Keratinocyte (primary cell): ENCODE data around the gene ZBTB4. TPM values are rescaled to one million over a fixed set of nuclear protein-coding genes. Genes with fewer than 3 reads are reported as not detected.

Experiments used
- DNase-seq: peaks from one replicate; pipeline ENCODE4 v3.0.0-alpha.2; 2011; ENCODE audit warnings: low read depth, missing footprints, low spot score
- FAIRE-seq: peaks from 2 replicates; lab custom pipeline; 2011; peaks lifted over from hg19 to GRCh38; lab: Jason Lieb, UNC
- H2AFZ ChIP-seq: 2 replicates; pipeline ENCODE4 v1.6.0; 2012; ENCODE audit warnings: low read length, control low read depth, inconsistent platforms; ENCODE audit not compliant: control insufficient read depth
- H3K27ac ChIP-seq: 2 replicates; pipeline ENCODE4 v1.5.1; 2011; ENCODE audit warnings: low read length; ENCODE audit not compliant: control insufficient read depth, insufficient read depth
- H3K27me3 ChIP-seq: 3 replicates; pipeline ENCODE4 v1.6.0; 2011; ENCODE audit warnings: low read length; ENCODE audit not compliant: control insufficient read depth, insufficient read depth; ENCODE audit errors: extremely low read depth
- H3K36me3 ChIP-seq, 2 experiments: 2 replicates in 1 of 2; 3 replicates in 1 of 2; pipeline ENCODE4 v1.5.1; 2011; ENCODE audit warnings: low read length in 2 of 2, mild to moderate bottlenecking in 1 of 2; ENCODE audit not compliant: control insufficient read depth in 2 of 2, insufficient read depth in 2 of 2; ENCODE audit errors: extremely low read depth in 1 of 2
- H3K4me1 ChIP-seq: 3 replicates; pipeline ENCODE4 v1.5.1; 2011; ENCODE audit warnings: low read length; ENCODE audit not compliant: control insufficient read depth, insufficient read depth; ENCODE audit errors: extremely low read depth
- H3K4me2 ChIP-seq: 3 replicates; pipeline ENCODE4 v1.6.0; 2011; ENCODE audit warnings: low read depth, low read length; ENCODE audit not compliant: control insufficient read depth, insufficient read depth; ENCODE audit errors: extremely low read depth
- H3K4me3 ChIP-seq, 3 experiments: fragments of 200-600 bp in 1 of 3; sonication (generic) in 1 of 3; 2 replicates in 2 of 3; 3 replicates in 1 of 3; pipeline ENCODE4 v1.5.1; 2011 to 2016; ENCODE audit warnings: low read length in 3 of 3, mild to moderate bottlenecking in 3 of 3, control low read depth in 2 of 3, inconsistent platforms in 1 of 3, low read depth in 1 of 3, mixed read lengths in 1 of 3, mixed run types in 1 of 3, moderate library complexity in 1 of 3; ENCODE audit not compliant: control insufficient read depth in 2 of 3, insufficient read depth in 2 of 3; ENCODE audit errors: extremely low read depth in 1 of 3
- H3K79me2 ChIP-seq: 2 replicates; pipeline ENCODE4 v1.6.0; 2012; ENCODE audit warnings: low read length; ENCODE audit not compliant: control insufficient read depth, insufficient read depth
- H3K9ac ChIP-seq: 3 replicates; pipeline ENCODE4 v1.6.0; 2011; ENCODE audit warnings: low read length; ENCODE audit not compliant: control insufficient read depth, insufficient read depth; ENCODE audit errors: extremely low read depth
- H3K9me1 ChIP-seq: 3 replicates; pipeline ENCODE4 v1.6.0; 2011; ENCODE audit warnings: low read length; ENCODE audit not compliant: control insufficient read depth, insufficient read depth; ENCODE audit errors: extremely low read depth
- H3K9me3 ChIP-seq: 2 replicates; pipeline ENCODE4 v1.5.1; 2012; ENCODE audit warnings: low read depth, low read length; ENCODE audit not compliant: control insufficient read depth
- H4K20me1 ChIP-seq: 3 replicates; pipeline ENCODE4 v1.6.0; 2011; ENCODE audit warnings: low read length; ENCODE audit not compliant: control insufficient read depth, insufficient read depth; ENCODE audit errors: extremely low read depth
- CTCF ChIP-seq, 3 experiments: IDR thresholded peaks in 1 of 3; conservative IDR thresholded peaks in 1 of 3; optimal IDR thresholded peaks in 1 of 3; 2 replicates in 2 of 3; 3 replicates in 1 of 3; pipeline versions ENCODE3 to v1.5.1; 2011; ENCODE audit warnings: low read length in 3 of 3, mild to moderate bottlenecking in 3 of 3, moderate library complexity in 2 of 3, control low read depth in 1 of 3, inconsistent platforms in 1 of 3; ENCODE audit not compliant: insufficient read depth in 2 of 3; ENCODE audit errors: extremely low read depth in 1 of 3
- EZH2 ChIP-seq: IDR thresholded peaks from one replicate; pipeline ENCODE4 v1.6.1; 2012; ENCODE audit warnings: inconsistent platforms, mild to moderate bottlenecking, low read length, moderate library complexity
- dilution Hi-C: fragments of 300-500 bp; cut with MboI; formaldehyde crosslinking; loops from one replicate; pipeline ENCODE4 v1.7.0; 2020; ENCODE audit warnings: low sequenced_read_pairs; ENCODE audit not compliant: extremely low pct_ligation_motif_present
- polyA plus RNA-seq, 5 experiments: library from polyadenylated mRNA; depleted of rRNA in 3 of 5; stranded (reverse) in 3 of 5; stranded (forward) in 1 of 5; unstranded in 1 of 5; fragments of >200 nt; gene quantifications; 1 replicate in 1 of 5; 2 replicates in 3 of 5; 3 replicates in 1 of 5; pipeline versions ENCODE4 v1.2.1 to v1.2.3, GENCODE V29; 2011 to 2012; ENCODE audit warnings: missing spikeins in 2 of 5, low read depth in 1 of 5, low replicate concordance in 1 of 5

The ZBTB4 gene
- polyA plus RNA-seq, 1 donor (not counting 4 experiments of a cell fraction or from before 2014, with no cell fraction given): 20.9 TPM

- H3K4me2 ChIP-seq: no peak overlapping the region
- H2AFZ ChIP-seq: no peak overlapping the region
- no peaks in the 10 kb centered on the region for H3K9me1 ChIP-seq
- no peak for FAIRE-seq
- H3K79me2 ChIP-seq: peaks cover 1% of the 10 kb centered on the region
- no peaks in the 10 kb centered on the region for H3K27me3 ChIP-seq
- no peak overlapping the region for H3K9ac ChIP-seq
- no peaks in the 10 kb centered on the region for H3K36me3 ChIP-seq
- TF ChIP-seq CTCF (optimal IDR thresholded peaks at IDR 0.05 in 1 of 3, IDR thresholded peaks at IDR 0.05 in 1 of 3, conservative IDR thresholded peaks at IDR 0.05 in 1 of 3; ENCODE audit: extremely low read depth in 1 of 3, insufficient read depth in 2 of 3, low read length in 3 of 3) (no peak), EZH2 (no peak)
- no peak for DNase-seq
- H4K20me1 ChIP-seq: no peaks in the 10 kb centered on the region
- no peak overlapping the region for H3K4me3 ChIP-seq
- no peaks in the 10 kb centered on the region for H3K9me3 ChIP-seq
- no peak overlapping the region for H3K27ac ChIP-seq
- peaks cover 8% of the 10 kb centered on the region for H3K4me1 ChIP-seq
- dilution Hi-C loops: no loop called here
These were observed 48.2 kb downstream of the ZBTB4 start for GRCh38 chr17:7431231-7431630.

- no peaks in the 10 kb centered on the region for H3K9me1 ChIP-seq
- no peak for TF ChIP-seq CTCF (optimal IDR thresholded peaks at IDR 0.05 in 1 of 3, IDR thresholded peaks at IDR 0.05 in 1 of 3, conservative IDR thresholded peaks at IDR 0.05 in 1 of 3; ENCODE audit: extremely low read depth in 1 of 3, insufficient read depth in 2 of 3, low read length in 3 of 3)
- no peak for TF ChIP-seq EZH2
- H3K27me3 ChIP-seq: no peaks in the 10 kb centered on the region
- H3K36me3 ChIP-seq: no peaks in the 10 kb centered on the region
- no peaks in the 10 kb centered on the region for H3K79me2 ChIP-seq
- no peak overlapping the region for H3K27ac ChIP-seq
- no peak overlapping the region for H3K4me2 ChIP-seq
- no peak overlapping the region for H3K4me3 ChIP-seq
- dilution Hi-C loops: no loop called here
- H3K9ac ChIP-seq: no peak overlapping the region
- no peaks in the 10 kb centered on the region for H3K9me3 ChIP-seq
- no peaks in the 10 kb centered on the region for H4K20me1 ChIP-seq
- no peak overlapping the region for H2AFZ ChIP-seq
- H3K4me1 ChIP-seq: no peaks in the 10 kb centered on the region
- FAIRE-seq (no peak), DNase-seq (no peak)
These were observed 49.7 kb downstream of the ZBTB4 start for GRCh38 chr17:7429722-7430121.
